NCI-H524 treated with DMSO at 0.1 percent for 48 hours (cell line): Measurements from ENCODE around the gene LRRC59.
"Not testable (repeated sequence)": the region's sequence is repeated elsewhere in the genome, so short reads cannot be mapped to it uniquely, and the experiment has no call there.

ENCODE experiments used
- DNase-seq: peaks from one replicate; lab custom pipeline; 2025; lab: John Stamatoyannopoulos, UW

Gene LRRC59

DNA sequence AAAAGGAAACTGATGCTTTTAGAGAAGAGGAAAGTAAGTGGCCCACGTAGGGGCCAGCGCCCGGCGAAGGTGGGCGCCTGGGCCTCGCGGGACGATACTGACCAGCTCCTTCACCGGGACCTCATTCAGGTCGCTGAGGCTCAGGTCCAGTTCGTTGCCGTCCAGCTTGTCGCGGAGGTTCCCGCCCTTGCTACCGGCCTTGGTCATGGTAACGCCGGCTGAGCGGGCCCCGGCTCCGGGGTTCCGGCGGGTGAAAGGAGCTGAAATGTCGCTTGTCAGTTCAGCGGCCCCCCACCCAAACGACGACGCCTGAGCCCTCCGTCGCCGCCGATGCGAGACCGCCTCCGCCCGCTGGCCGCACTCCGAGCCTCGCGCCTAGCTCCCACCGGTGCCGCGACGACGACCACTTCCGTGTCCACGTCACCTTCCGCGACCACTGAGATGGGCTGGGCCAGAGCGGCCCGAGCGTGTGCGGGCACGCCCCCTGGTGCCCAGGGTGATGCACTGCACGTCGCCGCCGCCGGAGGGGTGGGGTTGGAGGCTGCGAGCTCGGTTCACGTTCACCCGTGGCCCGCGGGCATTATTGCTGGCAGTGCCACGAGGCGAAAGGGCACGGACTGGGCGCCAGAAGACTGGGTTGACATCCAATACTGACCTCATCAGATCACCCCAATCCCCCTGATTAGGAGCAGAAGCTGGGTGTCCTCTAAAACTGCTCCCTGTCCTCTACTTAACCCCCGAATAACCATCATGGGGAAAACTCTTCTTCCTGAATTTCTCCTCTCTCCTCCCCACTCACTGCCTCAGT lies at the start of gene LRRC59:
Gene LRRC59 (minus strand): TSS at position 413 of the 808 bp plus-strand sequence. CDS start 206 bp downstream, at position 207.
- DNase-seq, result peak; percentile 2

DNA sequence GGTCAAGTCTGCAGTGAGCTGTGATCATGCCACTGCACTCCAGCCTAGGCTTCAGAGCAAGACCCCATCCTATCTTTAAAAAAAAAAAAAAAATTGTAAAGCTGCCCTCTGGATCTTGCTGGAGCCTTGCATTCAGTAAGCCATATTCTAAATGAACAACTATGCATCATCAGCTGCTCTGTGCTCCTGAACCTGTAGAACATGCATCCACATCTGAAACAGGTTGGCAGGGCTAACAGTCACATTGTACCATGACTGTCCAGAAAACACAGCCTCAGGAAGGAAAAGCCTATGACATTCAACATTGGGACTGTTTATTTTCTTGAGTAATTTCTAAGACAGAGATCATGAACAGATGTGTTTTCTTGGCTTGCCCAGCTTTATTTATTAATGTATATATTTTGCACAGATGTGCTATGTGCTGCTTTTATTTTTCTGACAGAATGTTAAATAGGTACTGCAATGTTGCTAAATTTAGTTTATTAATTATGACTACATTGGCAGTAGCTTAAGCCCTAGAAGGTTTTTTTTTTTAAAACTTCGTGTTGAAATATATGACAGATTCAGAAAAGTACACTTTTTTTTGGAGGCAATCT lies 48.5 kb upstream of the LRRC59 start:
- DNase-seq, result no peak

DNA sequence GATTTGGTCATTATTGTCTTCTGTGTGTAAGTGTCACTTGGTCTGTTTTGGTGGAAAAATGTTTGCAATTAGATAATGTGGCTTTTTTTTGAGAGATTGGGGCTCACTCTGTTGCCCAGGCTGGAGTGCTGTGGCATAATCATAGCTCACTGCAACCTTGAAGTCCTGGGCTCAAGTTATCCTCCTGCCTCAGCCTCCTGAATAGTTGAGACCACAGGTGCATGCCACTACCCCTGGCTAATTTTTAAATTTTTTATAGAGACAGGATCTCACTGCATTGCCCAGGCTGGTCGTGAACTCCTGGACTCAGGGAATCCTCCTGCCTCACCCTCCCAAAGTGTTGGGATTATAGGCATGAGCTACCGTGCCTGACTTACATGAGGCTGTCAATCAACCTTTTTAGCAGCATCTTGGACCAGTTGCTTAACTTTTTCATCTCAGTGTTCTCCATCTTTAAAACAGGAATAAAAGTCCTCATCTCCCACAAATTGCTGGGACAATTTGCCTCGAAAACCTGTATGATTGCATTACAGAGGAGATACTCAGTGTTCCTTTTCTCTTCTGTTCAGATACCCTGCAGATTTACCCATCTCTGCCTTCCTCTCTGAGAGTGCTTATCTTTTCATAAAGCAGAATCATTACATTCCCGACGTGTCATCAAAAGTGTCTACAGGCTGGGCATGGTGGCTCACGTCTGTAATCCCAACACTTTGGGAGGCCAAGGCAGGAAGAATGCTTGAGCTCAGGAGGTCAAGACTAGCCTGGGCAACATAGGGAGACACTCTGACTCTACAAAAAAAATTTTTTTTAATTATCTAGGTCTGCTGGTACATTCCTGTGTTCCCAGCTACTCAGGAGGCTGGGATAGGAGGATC lies 47.8 kb upstream of the LRRC59 start:
- DNase-seq, result no peak

DNA sequence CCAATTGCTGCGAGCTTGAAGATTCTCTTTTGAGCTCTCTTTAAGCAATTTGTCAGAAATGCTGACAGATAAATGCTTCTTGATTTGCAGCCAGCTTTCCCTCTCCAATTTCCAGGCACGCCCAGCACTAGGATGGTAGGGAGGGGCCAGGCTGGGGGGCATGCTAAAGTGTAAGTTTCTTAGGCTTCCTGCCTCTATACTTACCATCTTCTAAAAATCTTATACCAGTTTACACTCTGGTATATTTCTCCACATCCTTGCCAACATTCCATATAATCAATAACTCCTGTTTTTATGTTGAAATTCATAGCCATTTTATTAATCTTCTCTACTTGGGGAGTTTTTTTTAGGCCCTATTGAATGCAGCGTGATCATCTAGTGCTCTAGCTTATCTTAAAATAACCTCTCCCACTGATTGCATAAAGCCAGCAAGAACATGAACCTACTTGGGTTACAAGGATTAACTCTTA lies 46.2 kb upstream of the LRRC59 start:
- DNase-seq, result no peak

DNA sequence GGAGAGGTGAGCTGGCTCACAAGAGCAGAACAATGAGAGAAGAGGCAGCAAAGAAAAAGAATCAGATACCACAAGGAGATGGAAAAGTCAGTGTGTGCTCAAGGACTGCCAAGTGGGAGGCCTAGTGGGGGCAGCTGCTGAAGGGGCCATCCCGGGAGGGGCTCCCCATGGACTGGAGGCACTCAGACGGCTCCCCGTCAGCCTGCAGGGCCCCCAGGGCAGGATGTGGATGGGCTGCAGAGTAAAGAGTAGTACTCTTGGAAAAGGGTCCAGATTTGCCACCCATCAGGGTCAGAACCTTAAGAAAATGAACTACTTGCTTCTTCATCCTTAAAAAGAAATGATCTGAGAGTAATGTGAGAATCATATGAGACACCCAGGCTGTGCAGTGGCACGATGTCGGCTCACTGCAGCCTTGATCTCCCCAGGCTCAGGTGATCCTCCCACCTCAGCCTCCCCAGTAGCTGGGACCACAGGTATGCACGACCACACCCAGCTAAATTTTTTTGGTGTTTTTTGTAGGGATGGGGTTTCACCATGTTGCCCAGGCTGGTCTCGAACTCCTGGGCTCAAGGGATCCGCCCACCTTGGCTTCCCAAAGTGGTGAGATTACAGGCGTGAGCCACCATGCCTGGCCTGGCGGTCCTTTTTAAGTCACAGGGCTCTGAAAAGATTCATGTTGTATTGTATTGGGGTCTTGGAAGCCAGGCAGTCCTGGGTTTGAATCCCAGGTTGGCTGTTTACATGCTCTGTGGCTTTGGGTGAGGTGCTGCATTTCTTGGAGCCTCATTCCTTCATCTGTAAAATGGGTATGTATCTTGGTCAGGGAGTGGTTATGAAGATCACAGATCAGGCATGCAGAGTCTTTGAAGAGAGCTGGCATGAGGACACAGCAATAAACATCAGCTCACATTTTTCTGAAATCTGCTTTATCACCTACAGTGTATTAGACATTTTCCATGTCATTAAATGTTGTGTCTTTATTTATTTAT lies 43.8 kb upstream of the LRRC59 start:
- DNase-seq, result no peak

DNA sequence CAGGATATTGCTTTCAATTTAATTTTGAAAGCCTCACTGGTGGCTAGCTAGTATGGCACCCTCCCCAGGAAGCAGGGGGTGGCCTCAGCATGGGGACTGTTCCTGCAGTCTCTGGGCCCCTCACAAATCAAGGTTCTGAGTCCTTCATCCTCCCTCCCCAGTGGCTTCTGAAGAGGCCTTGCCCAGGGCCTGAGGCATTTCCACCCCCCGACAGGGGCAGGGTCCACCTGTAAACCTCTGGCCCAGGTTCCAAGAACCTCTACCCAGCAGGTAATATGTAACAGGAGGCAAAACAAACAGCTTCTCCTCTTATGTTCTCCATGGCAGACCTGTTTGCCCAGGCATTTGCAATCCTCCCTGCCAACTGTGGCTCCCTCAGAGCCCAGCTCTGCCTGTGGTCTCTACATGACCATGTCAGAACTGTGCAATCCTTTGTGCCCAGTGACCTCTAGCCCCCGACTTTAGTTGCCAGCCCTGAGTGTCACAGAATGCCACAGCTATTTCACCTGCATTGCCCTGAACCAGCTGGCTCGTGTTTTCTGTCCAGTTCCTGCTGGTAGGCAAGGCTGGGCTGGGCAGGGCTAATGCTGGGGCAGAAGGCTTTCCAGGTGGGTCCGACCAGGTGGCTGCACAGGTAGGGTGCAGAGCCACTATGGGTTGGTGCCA lies 43.0 kb upstream of the LRRC59 start:
- no peak for DNase-seq

DNA sequence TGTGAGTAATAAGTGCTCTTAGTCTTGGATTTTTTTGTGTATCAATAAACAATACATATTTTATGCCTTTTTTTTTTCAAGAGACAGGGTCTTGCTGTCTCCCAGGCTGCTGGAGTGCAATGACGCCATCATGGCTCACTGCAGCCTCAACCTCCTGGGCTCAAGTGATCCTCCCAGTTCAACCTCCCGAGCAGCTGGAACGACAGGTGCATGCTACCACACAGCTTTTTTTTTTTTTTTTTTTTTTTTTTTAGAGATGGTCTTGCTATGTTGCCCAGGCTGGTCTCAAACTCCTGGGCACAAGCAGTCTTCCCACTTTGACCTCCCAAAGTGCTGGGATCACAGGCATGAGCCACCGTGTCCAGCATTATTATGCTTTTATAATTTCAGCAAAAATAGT lies 41.7 kb upstream of the LRRC59 start:
- no peak for DNase-seq

DNA sequence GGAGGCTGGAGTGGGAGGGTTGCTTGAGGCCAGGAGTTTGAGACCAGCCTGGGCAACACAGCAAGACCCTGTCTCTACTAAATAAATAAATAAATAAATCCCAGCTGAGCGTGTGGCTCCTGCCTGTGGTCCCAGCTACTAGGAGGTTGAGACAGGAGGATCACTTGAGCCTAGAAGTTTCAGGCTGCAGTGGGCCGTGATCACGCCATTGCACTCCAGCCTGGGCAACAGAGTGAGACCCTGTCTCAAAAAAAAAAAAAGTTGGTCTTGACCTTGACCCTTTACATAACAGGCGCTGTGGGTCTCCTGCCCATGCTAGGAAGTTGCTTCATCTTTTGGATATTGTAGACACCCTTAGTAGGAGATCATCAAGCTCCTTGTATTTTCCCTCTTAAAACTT lies 40.1 kb upstream of the LRRC59 start:
- no peak for DNase-seq

DNA sequence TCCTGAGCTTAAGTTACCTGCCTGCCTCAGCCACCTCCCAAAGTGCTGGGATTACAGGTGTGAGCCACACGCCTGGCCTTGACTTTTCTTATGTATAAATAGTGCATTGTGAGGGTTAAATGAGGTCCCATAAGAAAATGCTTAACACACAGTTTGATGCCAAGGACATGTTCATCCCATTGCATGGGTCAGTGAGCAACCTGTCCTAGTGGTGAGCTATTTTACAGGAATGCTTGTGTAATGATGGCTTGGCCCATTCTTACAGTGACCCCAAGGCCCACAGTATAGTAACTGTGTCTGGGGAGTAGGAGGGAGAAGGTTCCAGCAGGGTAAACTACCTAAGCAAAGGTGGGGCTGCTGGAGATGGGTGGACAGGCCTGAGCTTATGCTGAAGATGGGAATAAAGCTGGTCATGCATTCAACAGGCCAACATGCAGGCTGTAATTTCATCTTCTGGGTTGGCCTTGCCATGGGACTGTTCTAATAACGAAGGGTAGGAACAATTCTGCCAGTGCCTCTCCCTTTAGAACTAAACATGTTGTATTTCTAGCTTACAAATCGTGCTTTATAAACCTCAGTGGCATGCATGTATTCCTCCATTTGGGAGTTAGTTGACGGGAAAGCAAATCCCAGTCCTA lies 34.9 kb upstream of the LRRC59 start:
- DNase-seq, result no peak

DNA sequence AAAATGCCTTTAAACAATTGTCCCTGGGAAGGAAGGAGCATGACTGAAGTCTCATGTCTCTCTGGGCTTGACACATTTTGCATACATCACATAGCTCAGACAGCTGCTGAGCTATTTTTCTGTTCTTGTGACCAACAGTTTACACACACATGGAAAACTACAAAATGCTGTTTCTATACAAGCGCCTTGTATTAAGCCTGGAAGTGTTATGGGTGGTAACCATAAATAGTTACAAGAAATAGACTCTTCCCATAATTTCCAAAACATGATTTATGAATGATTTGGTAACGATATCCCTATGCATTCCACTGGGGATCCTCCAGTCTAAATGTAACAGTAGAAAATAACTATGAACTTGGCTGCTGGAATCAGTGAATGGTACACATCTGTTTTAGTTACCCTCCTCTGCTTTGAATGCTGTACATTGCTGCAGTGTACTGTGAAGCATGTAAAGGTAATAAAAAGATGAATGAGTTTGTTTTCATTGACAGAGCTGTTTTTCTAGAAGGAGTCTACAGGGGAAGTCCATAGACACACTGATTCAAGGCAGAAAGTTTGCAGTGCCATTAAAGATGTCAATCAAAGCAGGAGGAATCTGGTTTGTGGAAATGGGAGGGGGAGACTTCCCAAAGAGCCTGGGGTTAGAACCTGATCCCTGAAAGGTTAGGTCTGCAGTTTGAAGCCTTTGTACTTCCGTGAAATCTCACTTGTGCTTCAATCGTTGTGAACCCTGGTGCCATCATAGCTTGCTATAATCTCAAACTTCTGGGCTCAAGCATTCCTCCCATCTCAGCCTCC lies 33.7 kb upstream of the LRRC59 start:
- DNase-seq, result no peak

DNA sequence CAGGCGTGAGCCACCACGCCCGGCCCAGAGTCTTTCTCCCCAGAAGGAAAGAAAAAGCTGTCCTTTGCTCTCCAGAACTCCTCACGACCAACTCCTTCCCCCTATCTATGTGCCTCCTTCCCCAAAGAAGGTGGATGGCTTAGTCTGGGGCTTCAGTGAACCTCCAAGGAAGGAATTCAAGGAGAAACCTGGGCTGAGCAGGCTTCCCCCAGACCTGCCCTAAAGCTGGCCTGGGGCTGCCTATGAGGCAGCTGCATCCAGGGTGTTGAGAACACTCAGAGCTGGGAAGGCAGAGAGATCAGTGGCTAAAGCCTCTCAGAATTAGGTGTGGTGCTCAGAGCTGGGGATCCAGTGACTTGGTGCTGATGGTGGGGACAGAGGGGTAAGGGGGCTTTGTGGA lies 32.5 kb upstream of the LRRC59 start:
- no peak for DNase-seq

DNA sequence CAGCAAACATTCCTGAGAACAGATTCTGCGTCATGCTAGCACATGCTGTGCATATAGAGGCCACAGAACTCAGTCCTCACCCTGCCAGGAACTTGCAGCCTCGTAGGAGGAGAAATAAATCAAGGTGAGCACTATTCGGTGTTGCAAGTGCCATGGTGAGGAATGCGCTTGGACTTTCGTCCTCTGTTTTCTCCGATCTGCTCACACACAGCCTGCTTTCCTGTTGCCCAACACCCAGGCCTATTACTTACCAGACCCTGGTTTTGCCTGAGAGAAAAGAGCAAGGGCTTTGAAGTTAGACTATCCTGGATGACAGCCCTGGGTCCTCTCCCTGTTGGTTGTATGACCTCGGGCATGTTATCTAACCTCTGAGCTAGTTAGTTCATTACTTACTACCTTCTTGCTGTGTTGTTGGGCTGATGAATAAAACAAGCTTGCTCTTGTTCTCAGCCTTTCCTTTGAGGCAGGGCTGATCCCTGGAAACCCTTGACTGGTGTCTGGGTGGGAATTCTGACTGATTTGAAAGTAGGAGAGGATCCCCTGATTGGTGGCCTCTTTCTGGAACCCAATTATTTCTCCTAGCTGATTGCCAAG lies 31.6 kb upstream of the LRRC59 start:
- no peak for DNase-seq

DNA sequence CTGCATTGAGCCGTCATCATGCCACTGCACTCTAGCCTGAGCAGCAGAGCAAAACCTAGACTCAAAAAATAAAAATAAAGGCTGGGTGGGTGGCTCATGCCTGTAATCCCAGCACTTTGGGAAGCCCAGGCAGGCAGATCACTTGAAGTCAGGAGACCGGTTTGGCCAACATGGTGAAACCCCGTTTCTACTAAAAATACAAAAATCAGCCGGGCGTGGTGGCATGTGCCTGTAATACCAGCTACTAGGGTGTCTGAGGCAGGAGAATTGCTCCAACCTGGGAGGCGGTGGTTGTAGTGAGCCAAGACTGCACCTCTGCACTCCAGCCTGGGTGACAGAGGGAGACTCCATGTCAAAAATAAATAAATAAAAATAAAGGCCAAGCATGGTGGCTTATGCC lies 30.8 kb upstream of the LRRC59 start:
- DNase-seq, result not testable (repeated sequence)

DNA sequence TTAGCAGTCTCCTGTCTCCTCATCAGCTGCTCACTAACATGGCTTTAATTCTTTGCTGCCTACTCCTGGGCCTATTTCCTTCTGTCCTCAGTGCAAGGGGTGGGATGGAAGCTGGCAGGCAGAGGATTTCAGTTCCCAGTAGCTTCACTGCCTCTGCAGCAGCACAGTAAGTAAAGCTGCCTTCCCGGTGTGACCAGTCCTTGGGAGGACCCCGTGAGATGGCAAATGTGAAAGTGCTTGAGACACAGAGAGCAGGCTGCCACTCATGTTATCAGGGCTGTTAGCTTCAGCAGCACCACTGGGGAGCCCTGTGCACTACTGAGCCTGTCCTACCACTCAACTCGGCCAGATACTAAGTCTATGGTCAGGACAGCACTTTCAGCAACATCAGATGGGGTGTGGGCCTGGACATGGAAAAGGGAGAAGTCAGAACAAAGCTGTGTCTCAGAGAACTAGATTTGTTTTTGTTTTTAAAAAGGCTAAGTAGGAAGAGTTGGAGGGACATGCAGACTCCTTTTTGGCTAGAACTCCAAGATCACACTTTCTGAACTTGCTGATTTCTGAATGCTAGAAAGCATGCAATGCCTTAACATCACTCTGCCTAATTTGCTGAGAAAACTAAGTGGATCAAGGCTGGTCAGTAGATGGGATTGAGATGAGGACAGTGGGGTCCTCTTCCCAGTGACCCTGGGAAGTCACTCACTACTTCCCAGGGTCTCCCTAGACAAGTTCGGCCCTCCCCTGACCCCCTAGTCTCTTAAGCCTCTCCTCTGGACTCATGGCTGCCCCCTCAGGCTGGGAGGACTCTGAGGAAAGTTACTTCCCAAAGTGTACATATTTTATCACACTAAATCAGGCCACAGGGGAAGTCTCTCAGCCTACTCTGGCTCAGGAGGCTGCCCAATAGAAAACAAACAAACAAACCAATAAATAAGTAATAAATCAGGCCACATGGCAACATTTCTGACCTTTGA lies 29.8 kb upstream of the LRRC59 start:
- no peak for DNase-seq

DNA sequence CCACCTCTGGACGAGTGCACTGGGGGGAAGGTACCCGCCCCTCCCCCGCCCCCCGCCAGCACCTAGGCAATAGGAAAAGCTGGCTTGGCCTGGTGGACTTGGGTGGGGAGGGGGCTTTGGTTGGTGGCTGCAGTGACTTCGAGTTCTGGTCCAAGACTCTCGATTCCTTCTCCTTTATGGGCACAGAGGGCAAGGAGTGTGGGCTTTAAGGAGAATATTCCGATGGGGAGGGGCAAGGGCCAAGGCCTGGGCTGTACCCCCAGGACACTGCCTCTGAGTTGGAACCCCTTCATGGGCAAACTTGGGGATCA lies 29.1 kb upstream of the LRRC59 start:
- DNase-seq, result no peak

DNA sequence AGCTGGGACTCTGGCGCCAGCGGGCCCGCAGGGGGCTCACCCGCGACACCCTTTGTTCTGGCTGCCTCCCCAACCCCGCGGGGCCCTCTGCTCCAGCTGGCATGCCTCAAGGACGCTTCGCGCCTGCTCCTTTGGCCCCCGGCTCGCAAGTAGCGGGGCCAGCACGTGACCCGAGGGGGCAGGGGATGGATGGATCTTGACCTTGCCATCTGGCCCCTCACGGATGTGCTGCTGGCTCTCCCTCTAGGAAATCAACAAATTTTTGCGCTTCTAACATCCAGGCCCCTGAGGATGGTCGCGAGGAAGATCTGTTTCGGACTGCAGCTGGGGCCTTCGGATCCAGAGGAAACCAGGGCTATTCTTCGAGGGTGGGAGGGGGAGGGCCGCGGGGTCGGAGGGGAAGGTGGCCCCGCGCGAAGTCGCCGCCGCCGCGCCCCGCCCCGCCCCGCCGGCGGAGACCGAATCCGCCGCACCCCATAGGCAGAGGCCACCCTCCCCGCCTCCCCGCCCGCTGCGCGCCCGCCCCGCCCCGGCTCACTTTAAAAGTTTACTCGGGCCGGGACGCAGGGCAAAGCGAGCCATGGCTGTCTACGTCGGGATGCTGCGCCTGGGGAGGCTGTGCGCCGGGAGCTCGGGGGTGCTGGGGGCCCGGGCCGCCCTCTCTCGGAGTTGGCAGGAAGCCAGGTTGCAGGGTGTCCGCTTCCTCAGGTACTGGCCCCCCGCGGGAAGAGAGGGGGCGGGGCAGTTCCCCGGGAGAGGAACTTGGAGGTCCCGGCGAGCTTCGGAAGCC lies 28.6 kb upstream of the LRRC59 start, which contains the start of gene ACSF2:
Gene ACSF2 (plus strand): TSS at position 537 of the 790 bp plus-strand sequence. CDS start 44 bp downstream, at position 581.
- DNase-seq, result peak; percentile 37
